Measurements from ENCODE around the gene PCP2.

The PCP2 gene

DNA sequence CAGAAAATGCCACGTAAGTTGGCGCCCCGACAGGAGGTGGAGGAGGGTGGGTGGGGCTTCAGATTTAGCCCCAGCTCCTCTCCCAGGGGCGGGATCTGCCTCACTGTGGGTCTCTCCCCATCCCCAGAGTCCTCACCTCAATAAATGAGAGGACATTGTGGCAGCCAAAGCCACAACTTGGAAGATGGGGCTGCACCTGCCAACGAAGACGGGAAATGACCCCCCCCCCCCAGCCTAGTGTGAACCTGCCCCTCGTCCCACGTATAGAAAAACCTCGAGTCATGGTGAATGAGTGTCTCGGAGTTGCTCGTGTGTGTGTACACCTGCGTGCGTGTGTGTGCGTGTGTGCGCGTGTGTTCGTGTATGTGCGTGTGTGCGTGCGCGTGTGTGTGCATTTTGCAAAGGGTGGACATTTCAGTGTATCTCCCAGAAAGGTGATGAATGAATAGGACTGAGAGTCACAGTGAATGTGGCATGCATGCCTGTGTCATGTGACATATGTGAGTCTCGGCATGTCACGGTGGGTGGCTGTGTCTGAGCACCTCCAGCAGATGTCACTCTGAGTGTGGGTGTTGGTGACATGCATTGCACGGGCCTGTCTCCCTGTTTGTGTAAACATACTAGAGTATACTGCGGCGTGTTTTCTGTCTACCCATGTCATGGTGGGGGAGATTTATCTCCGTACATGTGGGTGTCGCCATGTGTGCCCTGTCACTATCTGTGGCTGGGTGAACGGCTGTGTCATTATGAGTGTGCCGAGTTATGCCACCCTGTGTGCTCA is 45.6 kb upstream of the PCP2 start:
- TF ChIP-seq, protein P1, sequence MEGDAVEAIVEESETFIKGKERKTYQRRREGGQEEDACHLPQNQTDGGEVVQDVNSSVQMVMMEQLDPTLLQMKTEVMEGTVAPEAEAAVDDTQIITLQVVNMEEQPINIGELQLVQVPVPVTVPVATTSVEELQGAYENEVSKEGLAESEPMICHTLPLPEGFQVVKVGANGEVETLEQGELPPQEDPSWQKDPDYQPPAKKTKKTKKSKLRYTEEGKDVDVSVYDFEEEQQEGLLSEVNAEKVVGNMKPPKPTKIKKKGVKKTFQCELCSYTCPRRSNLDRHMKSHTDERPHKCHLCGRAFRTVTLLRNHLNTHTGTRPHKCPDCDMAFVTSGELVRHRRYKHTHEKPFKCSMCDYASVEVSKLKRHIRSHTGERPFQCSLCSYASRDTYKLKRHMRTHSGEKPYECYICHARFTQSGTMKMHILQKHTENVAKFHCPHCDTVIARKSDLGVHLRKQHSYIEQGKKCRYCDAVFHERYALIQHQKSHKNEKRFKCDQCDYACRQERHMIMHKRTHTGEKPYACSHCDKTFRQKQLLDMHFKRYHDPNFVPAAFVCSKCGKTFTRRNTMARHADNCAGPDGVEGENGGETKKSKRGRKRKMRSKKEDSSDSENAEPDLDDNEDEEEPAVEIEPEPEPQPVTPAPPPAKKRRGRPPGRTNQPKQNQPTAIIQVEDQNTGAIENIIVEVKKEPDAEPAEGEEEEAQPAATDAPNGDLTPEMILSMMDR (conservative IDR thresholded peaks at IDR 0.05; ENCODE audit: low read depth, low read length) = no peak
- no peak overlapping the region for H3K4me3 ChIP-seq (ENCODE audit: low read length)
- no peak for DNase-seq (ENCODE audit: low read depth)

DNA sequence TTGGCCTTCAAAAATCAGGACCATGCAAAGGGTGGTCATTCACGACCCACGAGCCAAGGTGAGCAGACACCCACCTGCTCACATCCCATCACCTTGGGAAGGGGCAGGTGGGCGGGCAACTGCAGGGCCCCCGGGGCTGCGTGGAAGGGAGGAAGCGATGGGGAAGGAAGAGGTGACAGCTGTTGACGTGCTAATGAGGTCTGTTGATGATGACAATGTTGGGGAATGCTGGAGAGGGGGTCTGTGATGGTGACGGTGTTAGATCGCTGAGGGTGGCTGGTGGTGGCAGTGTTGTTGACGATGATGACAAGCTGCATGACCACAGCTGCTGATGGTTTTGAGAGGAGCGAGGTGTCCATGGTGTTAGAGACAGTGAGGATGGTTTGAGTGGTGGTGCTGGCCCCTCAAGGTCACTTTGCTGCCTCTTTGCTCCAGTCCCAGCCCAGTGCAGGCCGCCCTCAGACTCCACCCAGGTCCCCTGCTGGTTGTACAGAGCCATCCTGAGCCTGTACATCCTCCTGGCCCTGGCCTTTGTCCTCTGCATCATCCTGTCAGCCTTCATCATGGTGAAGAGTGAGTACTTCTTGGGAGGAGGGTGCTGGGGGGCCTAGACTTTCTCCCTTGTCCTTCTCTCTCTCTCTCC is 44.3 kb upstream of the PCP2 start:
- TF ChIP-seq, protein P1 (conservative IDR thresholded peaks at IDR 0.05; ENCODE audit: low read depth, low read length) = no peak
- no peak for DNase-seq (ENCODE audit: low read depth)
- no peak overlapping the region for H3K4me3 ChIP-seq (ENCODE audit: low read length)

DNA sequence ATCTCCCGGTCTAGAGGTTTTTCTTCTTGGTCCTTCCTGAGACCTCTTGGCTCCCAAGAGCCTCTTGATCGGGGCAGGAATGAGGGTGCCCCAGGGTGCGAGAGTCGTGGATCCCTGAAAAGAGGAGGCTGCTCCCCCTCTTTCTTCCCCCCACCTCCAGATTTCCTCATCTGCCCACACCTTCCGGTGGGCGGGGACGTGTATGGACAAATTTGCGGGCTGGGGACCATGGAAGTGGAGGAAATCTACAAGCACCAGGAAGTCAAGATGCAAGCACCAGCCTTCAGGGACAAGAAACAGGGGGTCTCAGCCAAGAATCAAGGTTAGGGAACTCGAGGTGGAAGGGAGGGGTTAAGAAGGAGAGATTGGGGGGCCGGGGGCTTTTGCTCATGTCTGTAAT is 43.3 kb upstream of the PCP2 start, which contains the start of gene MCEMP1:
TSS of gene MCEMP1 (plus strand) at position 237 of the 400 bp plus-strand sequence. CDS start at position 268, 31 bp downstream.
- H3K4me3 ChIP-seq (ENCODE audit: low read length) = no peak within 1 kb of the TSS
- no peak for DNase-seq (ENCODE audit: low read depth)
- TF ChIP-seq, protein P1 (conservative IDR thresholded peaks at IDR 0.05; ENCODE audit: low read depth, low read length) = no peak

DNA sequence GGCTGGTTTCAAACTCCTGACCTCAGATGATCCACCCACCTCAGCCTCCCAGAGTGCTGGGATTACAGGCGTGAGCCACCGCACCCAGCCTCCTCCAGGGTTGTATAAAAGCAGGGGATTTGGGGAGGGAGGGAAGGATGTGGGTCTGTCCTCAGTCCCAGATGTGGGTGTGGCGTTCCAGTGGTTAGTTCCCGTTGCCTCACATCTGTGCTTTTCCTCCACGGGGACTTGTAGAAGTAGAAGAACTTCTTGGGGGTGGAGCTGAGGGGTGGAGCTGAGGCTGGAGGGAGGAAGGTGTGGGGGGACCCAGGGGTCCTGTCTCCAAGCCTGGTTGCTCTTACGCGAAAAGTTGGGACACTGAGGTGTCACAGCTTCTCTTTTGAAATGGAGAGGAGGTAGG is 42.9 kb upstream of the PCP2 start:
- DNase-seq (ENCODE audit: low read depth) = no peak
- no peak overlapping the region for H3K4me3 ChIP-seq (ENCODE audit: low read length)
- TF ChIP-seq, protein P1 (conservative IDR thresholded peaks at IDR 0.05; ENCODE audit: low read depth, low read length) = no peak

DNA sequence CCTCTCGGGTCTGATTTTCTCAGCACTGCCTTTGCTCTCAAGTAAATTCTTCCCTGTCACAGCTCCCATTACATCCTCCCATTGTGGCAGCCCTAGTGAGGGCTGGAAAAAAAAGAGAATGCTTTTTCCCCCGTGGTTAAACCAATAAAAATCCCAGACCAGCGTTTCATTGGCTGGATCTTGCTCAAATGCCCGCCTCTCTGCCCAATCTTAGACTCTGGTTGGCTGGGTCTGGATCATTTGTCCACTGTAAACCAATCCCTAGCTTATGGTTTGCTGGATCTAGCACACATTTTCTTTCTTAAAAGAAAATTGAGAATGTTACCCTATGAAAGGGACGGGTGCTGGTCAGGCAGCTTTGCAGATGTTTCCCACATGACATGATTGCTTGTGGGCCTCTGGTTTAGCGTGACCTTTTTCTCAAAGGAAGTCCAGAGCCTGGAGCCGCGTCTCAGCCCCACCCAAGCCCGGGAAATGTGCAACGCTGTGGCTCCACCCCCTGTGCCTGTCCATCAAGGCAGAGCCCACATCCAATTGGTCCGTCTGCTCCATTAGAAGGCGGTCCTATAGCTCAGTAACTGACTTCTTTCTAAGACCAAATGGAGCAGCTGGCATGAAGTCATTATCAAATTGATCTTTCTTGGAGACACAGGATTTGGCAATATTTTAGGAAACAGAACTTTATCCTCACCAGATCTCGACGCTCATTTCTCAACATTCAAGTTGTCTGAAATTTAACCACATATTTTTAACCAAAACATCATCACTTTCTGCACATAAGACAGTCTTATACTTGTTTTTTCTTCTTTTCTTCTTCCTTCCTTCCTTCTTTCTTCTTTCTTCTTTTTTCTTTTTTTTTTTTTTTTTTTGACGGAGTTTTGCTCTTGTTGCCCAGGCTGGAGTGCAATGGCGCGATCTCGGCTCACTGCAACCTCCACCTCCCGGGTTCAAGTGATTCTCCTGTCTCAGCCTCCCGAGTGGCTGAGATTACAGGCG is 40.8 kb upstream of the PCP2 start:
- DNase-seq (ENCODE audit: low read depth) = no peak

DNA sequence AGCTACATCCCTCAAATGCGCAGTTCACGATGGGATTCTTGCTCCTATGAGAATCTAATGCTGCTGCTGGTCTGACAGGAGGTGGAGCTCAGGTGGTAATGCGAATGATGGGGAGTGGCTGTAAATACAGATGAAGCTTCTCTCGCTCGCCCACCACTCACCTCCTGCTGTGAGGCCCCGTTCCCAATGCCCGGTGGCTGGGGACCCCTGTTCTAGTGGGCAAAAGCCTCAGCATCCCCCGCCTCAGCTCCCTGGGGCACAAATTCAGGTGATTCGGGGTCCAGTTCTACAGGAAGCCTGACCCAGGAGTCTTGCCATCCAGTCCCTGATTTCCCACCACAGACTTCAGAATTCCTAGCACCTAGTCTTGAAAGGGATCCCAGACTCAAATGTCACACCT is 39.0 kb upstream of the PCP2 start:
- no peak for DNase-seq (ENCODE audit: low read depth)
- TF ChIP-seq, protein P1 (conservative IDR thresholded peaks at IDR 0.05; ENCODE audit: low read depth, low read length) = no peak
- no peak overlapping the region for H3K4me3 ChIP-seq (ENCODE audit: low read length)

More for the DNA sequence above, 40.8 kb upstream of the PCP2 start:
- no peak overlapping the region for H3K4me3 ChIP-seq (ENCODE audit: low read length)
- TF ChIP-seq, protein P1 (conservative IDR thresholded peaks at IDR 0.05; ENCODE audit: low read depth, low read length) = no peak

Measured in retinal pigment epithelial cell (primary cell).